Spleen (tissue), 7 donors: ENCODE measurements around the gene LGMN.

Source experiments
- CTCF ChIP-seq, 11 experiments: fragments of 200-600 bp in 7 of 11; fragments of 450-650 bp in 4 of 11; sonication (generic) in 4 of 11; IDR thresholded peaks in 8 of 11; conservative IDR thresholded peaks in 3 of 11; 1 replicate in 7 of 11; 2 replicates in 4 of 11; pipeline versions ENCODE4 v1.4.0 to v1.8.0; 2016 to 2021; ENCODE audit warnings: antibody characterized with exemption in 11 of 11, inconsistent platforms in 4 of 11, mild to moderate bottlenecking in 1 of 11
- POLR2AphosphoS5 ChIP-seq, 3 donors: sonication (generic); formaldehyde crosslinking; IDR thresholded peaks; one replicate each; pipeline ENCODE4 v1.5.1; 2017; ENCODE audit warnings: antibody characterized with exemption in 3 of 3
- donor health status: DM: no; HTN: no; CAD: no; lungs with moderate emphysema.
- donor health status: DM: no; HTN: no; CAD: no.
- donor health status: DM: no; HTN: no; CAD: no.

GRCh38 chr14:92734618-92735017, 13.8 kb downstream of the LGMN start:
- no peak for TF ChIP-seq POLR2AphosphoS5 (IDR thresholded peaks at IDR 0.05)
- TF ChIP-seq CTCF (IDR thresholded peaks at IDR 0.05 in 8 of 11, conservative IDR thresholded peaks at IDR 0.05 in 3 of 11) = no peak
